HCT116 (cell line): ENCODE results near the gene ATRN. TPM values are rescaled to one million over a fixed set of nuclear protein-coding genes. Genes with fewer than 3 reads are reported as not detected.

Experiments
- ATAC-seq: fragments of 200-7000 bp; cut with Tn5 transposase; 2 replicates; pipeline ENCODE4 v1.9.1; 2020; ENCODE audit warnings: mild to moderate bottlenecking, moderate library complexity
- BruUV-seq: library from RNA; stranded (reverse); fragments of 400-500 nt; replicated peaks from 2 replicates; lab custom pipeline; 2021; lab: Mats Ljungman, UMichigan
- CTCF ChIA-PET: fragments of 300-600 bp; sonication (Branson Sonifier 250); formaldehyde crosslinking; loops from one replicate; lab custom pipeline; 2021; ENCODE audit warnings: antibody characterized with exemption; lab: Charles Lee
- POLR2A ChIA-PET: fragments of 300-600, 350-600 bp; sonication (Branson Sonifier 250); formaldehyde crosslinking; loops from one replicate; lab custom pipeline; 2021; ENCODE audit warnings: antibody characterized with exemption; lab: Charles Lee
- RAD21 ChIA-PET, 2 experiments: fragments of 300-600 bp; sonication (Branson Sonifier 250); formaldehyde crosslinking; loops; one replicate each; lab custom pipeline; 2023; ENCODE audit warnings: low total read pairs in 2 of 2; ENCODE audit not compliant: uncharacterized antibody in 2 of 2, unreplicated experiment in 2 of 2, low non-redundant PET in 1 of 2; lab: Charles Lee
- DNase-seq: peaks from one replicate; pipeline ENCODE4 v3.0.0-alpha.2; 2010; ENCODE audit warnings: low read depth, low spot score
- H2AFZ ChIP-seq: fragments of 200-600 bp; shearing (Covaris generic), sonication (generic); 2 replicates; pipeline ENCODE4 v1.6.1; 2017; ENCODE audit warnings: low read depth, mixed run types, mixed read lengths, antibody characterized with exemption, low read length; ENCODE audit not compliant: poor library complexity, severe bottlenecking
- H3K27ac ChIP-seq: 2 replicates; pipeline ENCODE4 v1.5.1; 2012; ENCODE audit warnings: low read depth, low read length
- H3K27me3 ChIP-seq: fragments of 200-600 bp; sonication (generic); 2 replicates; pipeline ENCODE4 v1.6.1; 2016; ENCODE audit warnings: mixed run types, low read length, mixed read lengths; ENCODE audit not compliant: insufficient read depth
- H3K36me3 ChIP-seq, 2 experiments: fragments of 200-500 bp in 1 of 2; fragments of 200-600 bp in 1 of 2; sonication (Bioruptor generic) in 1 of 2; sonication (generic) in 1 of 2; 2 replicates each; pipeline versions ENCODE4 v1.5.1 to v1.6.1; 2014 to 2016; ENCODE audit warnings: low read length in 2 of 2, inconsistent platforms in 1 of 2, mixed read lengths in 1 of 2, mixed run types in 1 of 2; ENCODE audit not compliant: insufficient read depth in 2 of 2, control insufficient read depth in 1 of 2
- H3K4me1 ChIP-seq, 2 experiments: fragments of 200-600 bp in 1 of 2; sonication (generic) in 1 of 2; 2 replicates each; pipeline versions ENCODE4 v1.5.1 to v1.6.1; 2012 to 2017; ENCODE audit warnings: low read length in 2 of 2, inconsistent platforms in 1 of 2, mild to moderate bottlenecking in 1 of 2, mixed read lengths in 1 of 2, mixed run types in 1 of 2, moderate library complexity in 1 of 2; ENCODE audit not compliant: insufficient read depth in 2 of 2, control insufficient read depth in 1 of 2
- H3K4me2 ChIP-seq: fragments of 200-600 bp; sonication (generic); 2 replicates; pipeline ENCODE4 v1.6.1; 2017; ENCODE audit warnings: mixed run types, low read length, mixed read lengths
- H3K4me3 ChIP-seq, 2 experiments: fragments of 200-600 bp in 1 of 2; sonication (generic) in 1 of 2; replicated peaks in 1 of 2; 2 replicates each; pipeline ENCODE4 v1.5.1; 2011 to 2016; ENCODE audit warnings: low read length in 2 of 2, control low read depth in 1 of 2, low read depth in 1 of 2, mild to moderate bottlenecking in 1 of 2, mixed read lengths in 1 of 2, mixed run types in 1 of 2
- H3K79me2 ChIP-seq: fragments of 200-600 bp; sonication (generic); 2 replicates; pipeline ENCODE4 v1.6.1; 2017; ENCODE audit warnings: mild to moderate bottlenecking, mixed run types, low read length, moderate library complexity, mixed read lengths; ENCODE audit not compliant: insufficient read depth
- H3K9ac ChIP-seq: fragments of 200-600 bp; sonication (generic); 2 replicates; pipeline ENCODE4 v1.6.1; 2016; ENCODE audit warnings: low read length, mixed read lengths
- H3K9me2 ChIP-seq: fragments of 200-600 bp; sonication (generic), shearing (Covaris generic); 2 replicates; pipeline ENCODE4 v1.6.1; 2017; ENCODE audit warnings: mixed run types, mild to moderate bottlenecking, moderate library complexity; ENCODE audit not compliant: insufficient read depth
- H3K9me3 ChIP-seq, 2 experiments: fragments of 200-500 bp in 1 of 2; fragments of 200-600 bp in 1 of 2; sonication (Bioruptor generic) in 1 of 2; sonication (generic) in 1 of 2; 2 replicates each; pipeline ENCODE4 v1.6.1; 2014 to 2017; ENCODE audit warnings: low read length in 2 of 2, mixed read lengths in 2 of 2, inconsistent platforms in 1 of 2, low read depth in 1 of 2, mild to moderate bottlenecking in 1 of 2, mixed run types in 1 of 2, moderate library complexity in 1 of 2; ENCODE audit not compliant: control insufficient read depth in 1 of 2, insufficient read depth in 1 of 2
- H4K20me1 ChIP-seq: fragments of 200-600 bp; sonication (generic), shearing (Covaris generic); 2 replicates; pipeline ENCODE4 v1.6.1; 2017; ENCODE audit warnings: mixed run types, mild to moderate bottlenecking, moderate library complexity; ENCODE audit not compliant: insufficient read depth
- CEBPB ChIP-seq: IDR thresholded peaks from 2 replicates; pipeline ENCODE4 v1.6.1; 2012; ENCODE audit warnings: low read depth
- CTCF ChIP-seq, 3 experiments: fragments of 200-600 bp in 1 of 3; sonication (generic) in 1 of 3; IDR thresholded peaks in 2 of 3; conservative IDR thresholded peaks in 1 of 3; 2 replicates each; pipeline ENCODE4 v1.5.1; 2012 to 2017; ENCODE audit warnings: low read depth in 2 of 3, low read length in 2 of 3, antibody characterized with exemption in 1 of 3, borderline replicate concordance in 1 of 3, control low read depth in 1 of 3, mild to moderate bottlenecking in 1 of 3, mixed read lengths in 1 of 3, mixed run types in 1 of 3, moderate library complexity in 1 of 3; ENCODE audit not compliant: insufficient read depth in 1 of 3
- EGR1 ChIP-seq: IDR thresholded peaks from 2 replicates; pipeline ENCODE4 v1.6.1; 2012; ENCODE audit warnings: low read depth
- ELF1 ChIP-seq: IDR thresholded peaks from 2 replicates; pipeline ENCODE4 v1.6.1; 2012; ENCODE audit warnings: low read depth, borderline replicate concordance
- JUND ChIP-seq: IDR thresholded peaks from 2 replicates; pipeline ENCODE4 v1.6.1; 2012
- POLR2A ChIP-seq: IDR thresholded peaks from 2 replicates; pipeline ENCODE4 v1.7.0; 2011; ENCODE audit warnings: borderline replicate concordance; ENCODE audit not compliant: insufficient read depth, insufficient read length; ENCODE audit errors: extremely low read depth
- RAD21 ChIP-seq: IDR thresholded peaks from 2 replicates; pipeline ENCODE4 v1.6.1; 2012; ENCODE audit warnings: low read depth, mild to moderate bottlenecking
- SP1 ChIP-seq: IDR thresholded peaks from 2 replicates; pipeline ENCODE4 v1.6.1; 2012; ENCODE audit warnings: low read depth
- SRF ChIP-seq: IDR thresholded peaks from 2 replicates; pipeline ENCODE4 v1.6.1; 2012; ENCODE audit warnings: low read depth
- TCF7L2 ChIP-seq: IDR thresholded peaks from 2 replicates; pipeline ENCODE4 v1.7.0; 2011; ENCODE audit warnings: borderline replicate concordance, inconsistent platforms; ENCODE audit not compliant: insufficient read depth, insufficient read length; ENCODE audit errors: extremely low read depth
- YY1 ChIP-seq: IDR thresholded peaks from 2 replicates; pipeline ENCODE4 v1.6.1; 2011; ENCODE audit warnings: low read length, low read depth, moderate library complexity, mild to moderate bottlenecking; ENCODE audit not compliant: insufficient replicate concordance; ENCODE audit errors: extremely low read depth
- ZNF274 ChIP-seq: fragments of 200-500 bp; sonication (Bioruptor generic); IDR thresholded peaks from 2 replicates; pipeline ENCODE4 v1.6.1; 2014; ENCODE audit warnings: mild to moderate bottlenecking, low read depth, low read length, inconsistent platforms
- intact Hi-C: fragments of 100-400 bp; cut with micrococcal nuclease; formaldehyde crosslinking; loops from 2 replicates; pipeline ENCODE4 v1.10.0; 2022
- total RNA-seq: library from RNA; stranded (reverse); gene quantifications from one replicate; pipeline ENCODE4 v1.2.1, GENCODE V29; 2021; ENCODE audit not compliant: unreplicated experiment
- TF ChIP-seq, protein P1 (sequence below): IDR thresholded peaks from 2 replicates; pipeline ENCODE4 v1.6.1; 2012

Gene ATRN
- total RNA-seq, 1 experiment from 2014 or later: 24.4 TPM

DNA sequence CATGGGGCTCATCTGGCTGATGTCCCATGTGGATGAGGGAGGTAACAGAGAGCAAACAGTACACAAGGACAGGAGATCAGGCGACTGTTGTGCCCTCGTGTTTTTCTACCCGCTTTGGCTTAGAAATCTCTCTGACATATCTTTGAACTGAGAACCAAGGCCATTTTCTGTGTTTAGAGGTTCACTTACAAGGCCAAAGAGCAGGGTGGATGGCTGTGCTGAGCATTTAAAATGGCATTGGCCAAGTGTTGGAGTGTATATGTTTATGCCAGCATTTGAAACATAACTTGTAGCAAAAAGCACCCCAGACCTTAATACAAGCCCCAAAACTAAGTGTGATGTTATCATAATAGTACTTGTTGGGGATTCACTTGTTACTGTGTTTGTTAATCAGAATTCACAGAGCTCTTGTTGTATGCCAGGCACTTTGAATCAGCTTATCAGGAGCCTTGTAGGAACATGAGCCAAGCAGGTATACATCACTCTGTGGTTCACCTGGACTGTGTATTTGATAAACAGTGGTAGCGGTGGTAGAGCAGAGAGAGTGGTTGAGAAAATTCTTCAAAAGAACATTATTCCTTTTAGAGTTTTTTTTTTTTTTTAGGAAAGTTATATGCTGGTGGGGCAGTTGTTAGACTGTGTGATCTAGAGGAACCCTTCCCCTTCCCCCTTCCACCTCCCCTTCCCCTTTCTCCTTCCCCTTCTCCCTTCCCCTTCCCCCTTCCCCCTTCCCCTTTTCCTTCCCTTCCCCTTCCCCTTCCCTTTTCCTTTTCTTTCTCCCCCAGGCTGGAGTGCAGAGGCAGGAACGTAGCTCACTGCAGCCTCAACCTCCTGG, 71.3 kb downstream of the ATRN start:
- ChIA-PET RAD21 (no interaction called here), CTCF (interaction anchor here (1.5 kb wide), 1 partner anchor 21 kb away, joined by 3 read pairs; no protein-coding TSS in a partner anchor), POLR2A (no interaction called here)
- no TSS peak for BruUV-seq
- no peak overlapping the region for H3K9ac ChIP-seq
- H4K20me1 ChIP-seq: no peaks in the 10 kb centered on the region
- DNase-seq: no peak
- no peaks in the 10 kb centered on the region for H3K36me3 ChIP-seq
- H3K4me1 ChIP-seq: no peaks in the 10 kb centered on the region
- no peak overlapping the region for H3K4me2 ChIP-seq
- no peaks in the 10 kb centered on the region for H3K9me2 ChIP-seq
- no peak overlapping the region for H3K27ac ChIP-seq
- TF ChIP-seq SP1 (no peak), CTCF (IDR thresholded peaks at IDR 0.05 in 2 of 3, conservative IDR thresholded peaks at IDR 0.05 in 1 of 3; ENCODE audit: borderline replicate concordance in 1 of 3, insufficient read depth in 1 of 3, low read depth in 2 of 3, low read length in 2 of 3) (no peak), CEBPB (no peak), POLR2A (no peak), ZNF274 (no peak)
- H3K79me2 ChIP-seq: no peaks in the 10 kb centered on the region
- no peak overlapping the region for H2AFZ ChIP-seq
- H3K9me3 ChIP-seq: no peaks in the 10 kb centered on the region
- ATAC-seq: no peak
- no peaks in the 10 kb centered on the region for H3K27me3 ChIP-seq
- no peak overlapping the region for H3K4me3 ChIP-seq
- intact Hi-C loops: no loop called here

DNA sequence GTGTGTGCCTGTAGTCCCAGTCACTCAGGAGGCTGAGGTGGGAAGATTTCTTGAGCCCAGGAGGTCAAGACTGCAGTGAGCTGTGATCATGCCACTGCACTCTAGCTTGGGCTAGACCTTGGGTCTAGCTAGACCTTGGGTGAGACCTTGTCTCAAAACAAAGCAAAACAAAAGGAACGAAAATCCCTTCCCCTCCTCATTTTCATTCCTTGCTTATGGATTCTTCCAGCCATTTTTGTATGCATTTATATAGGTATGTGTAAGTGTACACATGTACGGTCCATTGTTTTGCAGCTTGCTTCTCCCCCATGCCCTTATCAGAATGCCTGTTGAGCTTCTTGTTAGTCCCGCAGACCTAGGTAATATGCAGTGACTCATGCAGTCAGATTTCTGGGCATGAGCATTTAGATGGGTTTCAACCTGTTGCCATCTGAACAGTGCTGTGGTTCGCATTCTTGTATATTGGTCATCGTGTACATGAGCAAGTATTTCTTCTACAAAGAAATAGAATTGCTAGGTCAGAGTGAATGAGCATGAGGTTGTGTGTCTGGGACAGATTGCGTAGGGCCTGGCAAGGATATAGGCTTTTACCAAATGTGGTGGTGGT, 73.2 kb downstream of the ATRN start:
- intact Hi-C loops: no loop called here
- Histone ChIP-seq H3K9me3 (no peaks in the 10 kb centered on the region), H3K4me2 (no peak overlapping the region), H4K20me1 (no peaks in the 10 kb centered on the region), H3K27ac (no peak overlapping the region), H3K79me2 (no peaks in the 10 kb centered on the region), H3K36me3 (no peaks in the 10 kb centered on the region), H3K4me3 (no peak overlapping the region), H3K9ac (no peak overlapping the region), H3K9me2 (no peaks in the 10 kb centered on the region), H2AFZ (no peak overlapping the region)
- ATAC-seq (no peak), DNase-seq (no peak)
- CTCF ChIA-PET: no interaction called here
- BruUV-seq: no TSS peak
- RAD21 ChIA-PET: no interaction called here
- POLR2A ChIA-PET: no interaction called here
- TF ChIP-seq ELF1 (no peak), TCF7L2 (no peak), CEBPB (no peak), RAD21 (no peak), SP1 (no peak), SRF (no peak), POLR2A (no peak), JUND (no peak), EGR1 (no peak), YY1 (no peak), CTCF (IDR thresholded peaks at IDR 0.05 in 2 of 3, conservative IDR thresholded peaks at IDR 0.05 in 1 of 3; ENCODE audit: borderline replicate concordance in 1 of 3, insufficient read depth in 1 of 3, low read depth in 2 of 3, low read length in 2 of 3) (no peak)
- TF ChIP-seq, protein P1, sequence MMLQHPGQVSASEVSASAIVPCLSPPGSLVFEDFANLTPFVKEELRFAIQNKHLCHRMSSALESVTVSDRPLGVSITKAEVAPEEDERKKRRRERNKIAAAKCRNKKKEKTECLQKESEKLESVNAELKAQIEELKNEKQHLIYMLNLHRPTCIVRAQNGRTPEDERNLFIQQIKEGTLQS: no peak
- TF ChIP-seq, all 23 proteins: peak for 0
- no peaks in the 10 kb centered on the region for H3K4me1 ChIP-seq
- no peaks in the 10 kb centered on the region for H3K27me3 ChIP-seq
